Measurements from ENCODE around the gene HOATZ. TPM values are rescaled to one million over a fixed set of nuclear protein-coding genes. Genes with fewer than 3 reads are reported as not detected.

Gene HOATZ
- total RNA-seq, 2 experiments from 2014 or later, result not detected

DNA sequence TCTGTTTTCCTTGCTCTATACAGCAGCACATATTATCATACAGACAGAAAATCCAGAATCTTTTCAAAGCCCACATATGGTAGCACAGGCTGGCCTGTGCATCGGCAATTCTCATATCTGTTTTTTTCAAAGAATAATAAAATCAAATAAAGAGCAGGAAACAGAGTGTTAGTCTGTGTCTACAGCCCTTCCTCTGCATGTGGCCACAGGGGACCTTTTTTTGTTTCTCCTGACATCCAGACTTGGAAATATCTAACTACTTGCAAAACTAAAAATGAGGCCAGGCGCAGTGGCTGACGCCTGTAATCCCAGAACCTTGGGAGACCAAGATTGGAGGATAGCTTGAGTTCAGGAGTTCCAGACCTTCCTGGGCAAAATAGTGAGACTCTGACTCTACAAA, 46.2 kb downstream of the HOATZ start:
- CTCF ChIA-PET, result interaction anchor here (1.5 to 5.5 kb wide), 4 partner anchors 10 to 280 kb away, joined by 3 to 39 read pairs (median 10); no protein-coding TSS in a partner anchor
- H3K9me3 Mint-ChIP-seq, result peaks cover 5% of the 10 kb centered on the region
- POLR2A ChIA-PET, result no interaction called here
- intact Hi-C loops (cut with micrococcal nuclease), result loop anchor here (5.0 kb wide), 1 partner anchor 103 kb away; no protein-coding TSS in a partner anchor
- no peak for ATAC-seq
- DNase-seq, result no peak
- H3K4me1 Mint-ChIP-seq (ENCODE audit: low read depth), result peaks cover 4% of the 10 kb centered on the region
- H3K27ac Mint-ChIP-seq, result no peak overlapping the region
- H3K36me3 Mint-ChIP-seq (ENCODE audit: low read depth), result peaks cover 28% of the 10 kb centered on the region
- H3K4me3 Mint-ChIP-seq, result no peak overlapping the region
- no peaks in the 10 kb centered on the region for H3K27me3 Mint-ChIP-seq
- TF ChIP-seq, protein P1, sequence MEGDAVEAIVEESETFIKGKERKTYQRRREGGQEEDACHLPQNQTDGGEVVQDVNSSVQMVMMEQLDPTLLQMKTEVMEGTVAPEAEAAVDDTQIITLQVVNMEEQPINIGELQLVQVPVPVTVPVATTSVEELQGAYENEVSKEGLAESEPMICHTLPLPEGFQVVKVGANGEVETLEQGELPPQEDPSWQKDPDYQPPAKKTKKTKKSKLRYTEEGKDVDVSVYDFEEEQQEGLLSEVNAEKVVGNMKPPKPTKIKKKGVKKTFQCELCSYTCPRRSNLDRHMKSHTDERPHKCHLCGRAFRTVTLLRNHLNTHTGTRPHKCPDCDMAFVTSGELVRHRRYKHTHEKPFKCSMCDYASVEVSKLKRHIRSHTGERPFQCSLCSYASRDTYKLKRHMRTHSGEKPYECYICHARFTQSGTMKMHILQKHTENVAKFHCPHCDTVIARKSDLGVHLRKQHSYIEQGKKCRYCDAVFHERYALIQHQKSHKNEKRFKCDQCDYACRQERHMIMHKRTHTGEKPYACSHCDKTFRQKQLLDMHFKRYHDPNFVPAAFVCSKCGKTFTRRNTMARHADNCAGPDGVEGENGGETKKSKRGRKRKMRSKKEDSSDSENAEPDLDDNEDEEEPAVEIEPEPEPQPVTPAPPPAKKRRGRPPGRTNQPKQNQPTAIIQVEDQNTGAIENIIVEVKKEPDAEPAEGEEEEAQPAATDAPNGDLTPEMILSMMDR (IDR thresholded peaks at IDR 0.05), result no peak

DNA sequence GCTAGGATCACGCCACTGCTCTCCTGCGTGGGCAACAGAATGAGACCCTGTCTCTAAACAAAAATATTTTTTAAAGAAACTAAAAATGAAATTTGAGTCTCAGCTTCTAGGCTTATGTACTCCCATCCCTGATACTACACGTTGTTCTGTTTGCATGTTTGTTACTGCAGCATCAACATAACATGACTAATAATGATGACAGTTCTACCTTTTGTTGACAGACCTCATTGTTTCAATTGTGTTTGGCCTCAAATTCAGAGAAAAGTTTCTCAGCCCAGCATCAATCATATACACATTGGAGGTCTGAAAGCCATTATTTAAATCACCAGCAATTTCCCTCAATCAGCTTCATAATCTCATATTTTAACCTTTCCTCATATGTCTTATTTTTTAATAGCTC, 46.7 kb downstream of the HOATZ start:
- H3K4me3 Mint-ChIP-seq, result no peak overlapping the region
- DNase-seq (no peak), ATAC-seq (no peak)
- no peak overlapping the region for H3K27ac Mint-ChIP-seq
- H3K27me3 Mint-ChIP-seq, result no peaks in the 10 kb centered on the region
- intact Hi-C loops (cut with micrococcal nuclease), result loop anchor here (5.0 kb wide), 1 partner anchor 104 kb away; no protein-coding TSS in a partner anchor
- CTCF ChIA-PET, result interaction anchor here (1.5 to 5.5 kb wide), 4 partner anchors 11 to 279 kb away, joined by 3 to 39 read pairs (median 10); no protein-coding TSS in a partner anchor
- TF ChIP-seq, protein P1 (IDR thresholded peaks at IDR 0.05), result no peak
- H3K36me3 Mint-ChIP-seq (ENCODE audit: low read depth), result peaks cover 24% of the 10 kb centered on the region
- peaks cover 4% of the 10 kb centered on the region for H3K4me1 Mint-ChIP-seq (ENCODE audit: low read depth)
- H3K9me3 Mint-ChIP-seq, result peaks cover 2% of the 10 kb centered on the region
- POLR2A ChIA-PET, result no interaction called here

DNA sequence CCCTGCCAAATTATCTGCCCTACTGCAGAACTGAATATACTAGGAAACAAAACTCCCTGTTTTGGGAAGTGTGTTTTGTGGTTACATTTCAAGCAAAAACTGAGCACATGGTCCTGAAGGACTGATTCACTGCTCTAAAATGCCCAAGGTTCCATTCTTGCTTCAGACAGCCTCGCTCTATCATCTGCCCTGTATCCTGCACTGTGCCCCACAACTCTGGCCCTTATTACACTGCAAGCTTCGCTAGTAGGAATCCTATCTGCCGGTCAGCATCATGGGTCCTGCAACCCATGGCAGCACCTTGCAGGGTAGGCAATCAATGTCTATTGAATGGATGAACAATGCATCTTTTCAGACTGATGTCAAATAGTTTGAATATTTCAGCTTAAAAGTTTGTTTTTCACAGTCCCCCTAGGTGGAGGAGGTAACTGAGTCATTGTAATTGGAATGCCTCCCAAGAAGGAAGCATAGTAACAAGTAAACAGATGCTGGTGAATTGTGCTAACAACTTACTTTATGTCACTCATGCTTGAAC, 47.3 kb downstream of the HOATZ start:
- DNase-seq (no peak), ATAC-seq (no peak)
- intact Hi-C loops (cut with micrococcal nuclease), result loop anchor here (5.0 kb wide), 1 partner anchor 105 kb away; no protein-coding TSS in a partner anchor
- no peaks in the 10 kb centered on the region for H3K9me3 Mint-ChIP-seq
- no peaks in the 10 kb centered on the region for H3K27me3 Mint-ChIP-seq
- H3K27ac Mint-ChIP-seq, result no peak overlapping the region
- TF ChIP-seq, protein P1 (IDR thresholded peaks at IDR 0.05), result no peak
- POLR2A ChIA-PET, result no interaction called here
- H3K4me3 Mint-ChIP-seq, result no peak overlapping the region
- peaks cover 19% of the 10 kb centered on the region for H3K36me3 Mint-ChIP-seq (ENCODE audit: low read depth)
- CTCF ChIA-PET, result interaction anchor here (1.5 to 5.5 kb wide), 4 partner anchors 11 to 279 kb away, joined by 3 to 39 read pairs (median 10); no protein-coding TSS in a partner anchor
- peaks cover 4% of the 10 kb centered on the region for H3K4me1 Mint-ChIP-seq (ENCODE audit: low read depth)

DNA sequence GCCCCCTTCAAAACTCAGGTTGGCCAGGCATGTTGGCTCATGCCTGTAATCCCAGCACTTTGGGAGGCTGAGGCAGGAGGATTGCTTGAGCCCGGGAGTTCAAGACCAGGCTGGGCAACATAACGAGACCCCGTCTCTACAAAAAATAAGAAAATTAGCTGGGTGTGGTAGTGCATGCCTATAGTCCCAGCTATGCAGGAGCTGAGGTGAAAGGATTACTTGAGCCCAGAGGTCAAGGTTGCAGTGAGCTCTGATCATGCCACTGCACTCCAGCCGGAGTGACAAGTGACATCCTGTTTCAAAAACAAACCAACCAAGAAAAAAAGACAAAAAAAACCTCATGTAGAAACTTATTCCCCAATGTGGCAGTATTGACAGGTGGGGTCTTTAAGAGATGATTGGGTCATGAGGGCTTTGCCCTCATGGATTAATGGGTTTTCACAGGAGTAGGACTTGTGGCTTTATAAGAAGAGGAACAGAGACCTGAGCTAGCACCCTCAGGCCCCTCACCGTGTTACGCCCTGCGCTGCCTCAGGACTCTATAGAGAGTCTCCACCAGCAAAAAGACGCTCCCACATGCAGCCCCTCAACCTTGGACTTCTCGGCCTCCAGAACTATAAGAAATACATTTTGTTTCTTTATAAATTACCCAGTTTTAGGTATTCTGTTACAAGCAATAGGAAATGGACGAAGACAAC, 48.3 kb downstream of the HOATZ start:
- no peak overlapping the region for H3K4me3 Mint-ChIP-seq
- no peaks in the 10 kb centered on the region for H3K27me3 Mint-ChIP-seq
- no peak for DNase-seq
- ATAC-seq, result no peak
- TF ChIP-seq, protein P1 (IDR thresholded peaks at IDR 0.05), result no peak
- CTCF ChIA-PET, result interaction anchor here (1.3 to 5.5 kb wide), 3 partner anchors 12 to 116 kb away, joined by 3 to 39 read pairs (median 8); no protein-coding TSS in a partner anchor
- intact Hi-C loops (cut with micrococcal nuclease), result loop anchor here (5.0 kb wide), 1 partner anchor 106 kb away; no protein-coding TSS in a partner anchor
- no peaks in the 10 kb centered on the region for H3K9me3 Mint-ChIP-seq
- peaks cover 12% of the 10 kb centered on the region for H3K36me3 Mint-ChIP-seq (ENCODE audit: low read depth)
- H3K4me1 Mint-ChIP-seq (ENCODE audit: low read depth), result peaks cover 4% of the 10 kb centered on the region
- POLR2A ChIA-PET, result interaction anchor here (0.8 kb wide), 1 partner anchor 9 kb away, joined by 3 read pairs; no protein-coding TSS in a partner anchor
- peak overlapping the region; percentile 19 for H3K27ac Mint-ChIP-seq

Data from activated CD8-positive, alpha-beta T cell treated with anti-CD3 and anti-CD28 coated beads for 36 hours (primary cell).